ENCODE measurements around the gene MDFIC2. TPM values are rescaled to one million over a fixed set of nuclear protein-coding genes. Genes with fewer than 3 reads are reported as not detected.
"Not testable (repeated sequence)": the region's sequence is repeated elsewhere in the genome, so short reads cannot be mapped to it uniquely, and the experiment has no call there.

Gene MDFIC2
- not detected for total RNA-seq
- long read RNA-seq = 0 reads

DNA sequence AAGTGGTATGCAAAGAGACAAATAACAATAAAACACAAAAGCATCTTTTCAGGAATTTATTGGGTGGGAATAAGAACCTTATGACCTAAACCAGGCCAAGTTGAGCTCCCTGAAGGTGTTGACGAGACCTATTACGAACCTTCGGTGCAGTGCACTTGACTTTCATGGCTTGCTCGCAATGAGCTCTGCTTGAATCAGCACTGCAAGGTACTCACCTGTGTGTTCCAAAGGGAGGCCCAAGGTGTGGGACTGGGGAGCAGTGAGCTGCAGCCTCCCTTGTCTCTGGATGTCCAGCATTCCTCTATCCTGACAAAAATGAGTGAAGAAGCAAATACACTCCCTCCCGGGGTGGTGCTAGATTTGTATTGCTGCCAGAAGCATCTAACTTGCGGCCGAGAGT is at the start of gene MDFIC2:
MDFIC2 (minus strand) TSS at position 303 of the 400 bp plus-strand sequence. CDS start 665 bp downstream, outside the sequence.
- DNase-seq (no peak), ATAC-seq (no peak)

DNA sequence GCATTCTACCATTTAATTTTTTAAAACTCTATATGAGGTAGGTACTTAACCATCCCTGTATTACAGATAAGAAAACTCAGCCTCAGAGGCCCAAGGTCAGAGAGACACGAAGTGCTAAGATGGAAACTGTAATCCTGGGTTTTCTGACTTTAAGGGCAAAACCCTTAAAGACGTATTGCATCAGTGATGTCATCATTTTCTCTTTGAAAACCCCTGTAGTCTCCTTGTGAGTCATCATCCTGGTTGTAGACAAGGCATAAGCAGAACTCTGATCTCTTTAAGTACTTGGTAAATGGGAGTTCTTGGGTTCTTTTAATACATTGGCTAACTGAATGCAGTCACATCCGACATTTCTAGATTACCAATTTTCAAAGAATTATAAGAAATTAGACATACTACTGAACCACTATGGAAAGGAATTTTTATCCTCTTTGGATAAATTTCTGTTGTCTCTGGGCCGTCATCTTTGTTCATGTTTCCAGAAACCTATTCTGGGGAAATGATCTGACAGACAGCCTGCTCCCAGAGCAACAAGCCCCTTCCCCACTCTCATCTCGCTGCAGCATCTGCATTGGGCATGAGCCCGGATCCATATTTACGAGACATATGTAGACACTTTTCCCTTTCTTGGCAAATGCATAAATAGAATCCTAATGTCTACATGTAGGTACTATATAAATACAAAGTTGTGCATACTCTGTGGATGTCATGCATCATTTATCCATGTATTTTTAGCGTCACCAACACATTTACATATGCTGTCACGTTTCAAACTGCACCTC is 48.7 kb upstream of the MDFIC2 start:
- intact Hi-C loops (cut with DNase I) = no loop called here
- ATAC-seq = no peak

More for the DNA sequence above, at the start of gene MDFIC2:
- intact Hi-C loops (cut with DNase I) = no loop called here

DNA sequence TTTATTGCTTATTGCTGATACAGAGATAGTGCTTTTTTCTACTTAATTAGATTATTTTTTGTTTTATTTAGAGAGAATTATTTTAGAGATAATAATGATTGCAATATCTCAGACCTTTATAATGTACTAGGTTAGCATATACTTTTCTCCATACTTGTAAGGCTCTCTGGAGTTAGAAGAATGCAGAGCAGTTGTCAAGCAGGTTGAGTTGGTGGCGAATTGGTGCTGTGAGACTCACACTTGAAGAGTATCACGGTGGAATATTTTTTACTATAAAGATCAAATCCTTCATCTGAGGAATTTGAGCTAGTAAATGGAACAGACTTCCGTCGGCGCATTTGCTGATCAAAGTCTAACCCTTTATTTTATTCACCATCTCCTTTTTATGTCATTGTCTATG is 47.3 kb upstream of the MDFIC2 start:
- no peak for ATAC-seq
- no peak for DNase-seq
- intact Hi-C loops (cut with DNase I) = loop anchor here (5.0 to 10.0 kb wide), 3 partner anchors 265 to 297 kb away; no protein-coding TSS in a partner anchor

More for the DNA sequence above, 48.7 kb upstream of the MDFIC2 start:
- no peak for DNase-seq

DNA sequence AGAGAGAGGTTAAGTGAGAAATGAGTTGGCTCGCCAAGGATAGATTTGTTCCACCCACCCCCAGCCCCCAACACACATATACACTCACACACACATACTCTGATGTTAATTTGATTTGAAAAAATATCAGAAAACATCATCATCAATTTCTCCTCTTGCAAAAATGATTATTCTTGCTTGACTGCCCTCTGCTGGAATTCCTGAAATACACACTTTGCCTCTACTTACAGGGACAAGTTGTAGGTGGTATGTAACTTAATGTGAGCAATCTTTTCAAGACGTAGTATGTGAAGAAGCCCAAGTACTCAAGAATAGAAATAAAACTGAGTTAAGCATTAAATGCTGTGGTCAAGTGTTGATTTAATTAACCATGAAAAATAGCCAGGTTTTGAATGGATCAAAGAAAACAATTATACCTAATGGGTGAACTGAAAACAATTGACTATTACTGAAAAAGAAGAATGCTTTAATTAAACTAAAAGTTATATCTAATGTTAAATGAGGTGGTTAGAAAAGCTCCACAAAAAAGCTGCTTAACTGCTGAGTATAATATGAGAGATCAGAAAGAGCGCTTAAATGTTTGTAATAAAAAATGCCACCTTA is 46.6 kb upstream of the MDFIC2 start:
- no peak for DNase-seq
- intact Hi-C loops (cut with DNase I) = loop anchor here (5.0 to 10.0 kb wide), 3 partner anchors 264 to 297 kb away; no protein-coding TSS in a partner anchor
- ATAC-seq = no peak

DNA sequence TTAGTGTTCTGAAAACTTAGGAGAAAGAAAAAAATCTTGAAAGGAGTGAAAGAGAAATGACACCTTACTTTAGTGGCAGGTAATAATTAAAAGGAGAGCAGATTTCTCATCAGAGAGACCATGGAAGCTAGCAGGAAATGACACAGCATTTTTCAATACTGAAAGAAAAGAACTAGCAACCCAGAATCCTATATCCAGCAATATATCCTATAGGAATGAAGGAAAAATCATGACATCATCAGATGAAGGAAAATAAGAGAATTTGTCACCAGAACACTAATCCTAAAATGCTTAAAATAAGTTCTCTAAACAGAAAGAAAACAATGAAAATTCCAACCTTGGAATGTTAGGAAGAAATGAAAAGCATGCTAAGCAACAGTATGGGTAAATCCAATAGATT is 39.8 kb upstream of the MDFIC2 start:
- DNase-seq (no peak), ATAC-seq (no peak)
- intact Hi-C loops (cut with DNase I) = loop anchor here in 1 of 2 donors (10.0 kb wide), 1 partner anchor 257 kb away; no protein-coding TSS in a partner anchor

DNA sequence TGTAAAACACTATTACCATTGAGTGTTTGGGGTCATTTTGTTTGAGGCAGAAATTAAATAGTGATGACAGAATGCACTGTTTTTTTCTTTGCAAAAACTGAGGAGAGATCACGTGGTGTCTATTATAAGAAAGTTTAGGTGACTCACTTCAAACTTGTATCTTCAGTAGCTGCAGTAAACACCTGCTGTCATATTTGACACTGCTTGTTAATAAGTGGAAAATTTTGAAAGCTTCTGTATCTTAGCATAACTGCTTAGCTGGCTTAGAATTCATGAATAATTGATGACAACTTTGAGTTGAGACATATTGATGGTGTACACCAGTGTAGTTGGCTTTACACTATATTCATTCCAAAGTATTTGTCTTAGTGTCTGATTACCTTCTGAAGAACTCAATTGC is 29.7 kb upstream of the MDFIC2 start:
- intact Hi-C loops (cut with DNase I) = no loop called here
- DNase-seq (no peak), ATAC-seq (no peak)

DNA sequence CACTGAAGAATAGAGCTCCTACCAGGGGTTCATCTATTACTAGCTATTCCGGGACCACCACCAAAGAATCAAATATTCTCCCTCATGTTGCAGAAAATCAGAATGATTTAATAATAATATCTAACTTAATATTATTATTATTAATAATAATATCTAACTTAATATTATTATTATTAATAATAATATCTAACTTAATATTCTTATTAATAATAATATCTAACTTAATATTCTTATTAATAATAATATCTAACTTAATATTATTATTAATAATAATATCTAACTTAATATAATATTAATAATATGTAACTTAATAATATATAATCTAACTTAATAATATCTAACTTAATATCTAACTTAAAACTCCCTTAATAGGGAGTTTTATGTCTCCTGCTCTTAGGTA is 24.4 kb upstream of the MDFIC2 start:
- intact Hi-C loops (cut with DNase I); ATAC-seq; DNase-seq: not testable (repeated sequence)

DNA sequence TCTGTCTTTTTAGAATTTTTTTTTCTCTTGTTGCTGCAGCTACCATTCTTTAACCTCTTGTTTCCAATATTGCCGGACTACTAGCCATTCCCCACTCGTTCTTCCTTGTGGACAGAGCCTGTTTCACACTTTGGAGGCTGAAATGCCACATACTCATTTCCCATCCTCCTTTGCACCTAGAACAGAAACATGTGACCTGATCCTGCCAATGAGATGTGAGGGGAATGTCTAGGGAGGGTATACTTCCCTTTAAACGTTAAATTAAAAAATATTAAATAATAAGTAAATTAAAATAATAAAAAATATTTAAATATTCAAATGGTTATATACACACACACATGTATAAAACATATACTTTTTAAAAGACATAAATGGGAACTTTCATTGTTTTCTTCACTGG is 20.6 kb upstream of the MDFIC2 start:
- intact Hi-C loops (cut with DNase I) = no loop called here
- DNase-seq = no peak
- no peak for ATAC-seq

DNA sequence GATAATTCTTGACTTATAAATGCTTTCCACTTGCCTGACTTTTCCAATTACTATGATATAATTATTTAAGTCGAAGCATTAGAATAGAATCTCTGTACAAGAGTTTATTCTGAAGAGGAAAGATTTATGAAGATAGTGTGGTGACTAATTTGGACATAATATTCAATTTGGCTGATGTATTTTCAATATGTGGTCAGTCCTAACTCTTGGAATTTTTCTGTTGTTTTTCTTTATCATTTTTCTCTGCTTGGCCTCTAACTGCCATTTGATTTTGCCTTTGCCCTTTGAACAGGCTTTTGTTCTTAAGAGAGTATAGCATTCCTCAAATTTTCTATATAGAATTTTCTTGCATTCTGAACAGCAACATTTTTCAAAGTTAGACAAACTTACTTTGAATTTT is 2.6 kb upstream of the MDFIC2 start:
- ATAC-seq (no peak), DNase-seq (no peak)
- intact Hi-C loops (cut with DNase I) = no loop called here

DNA sequence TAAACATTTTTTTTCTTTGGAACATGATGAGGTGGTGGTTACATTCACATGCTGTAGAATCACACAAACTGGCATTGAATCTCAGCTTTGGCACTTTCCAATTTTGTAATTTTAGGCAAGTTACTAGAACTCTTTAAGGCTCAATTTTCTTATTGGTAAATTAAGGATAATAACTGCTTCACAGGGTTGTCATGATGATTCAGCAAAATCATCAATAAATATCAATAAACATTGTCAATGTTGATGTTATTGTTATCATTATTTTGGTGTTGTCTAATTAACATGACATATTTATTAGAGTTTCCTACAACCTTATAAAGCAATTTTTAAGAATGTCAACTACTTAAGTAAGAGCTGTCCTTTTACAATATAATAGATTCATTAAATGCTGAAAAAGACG is 1.6 kb downstream of the MDFIC2 start:
- intact Hi-C loops (cut with DNase I) = no loop called here
- ATAC-seq (no peak), DNase-seq (no peak)

DNA sequence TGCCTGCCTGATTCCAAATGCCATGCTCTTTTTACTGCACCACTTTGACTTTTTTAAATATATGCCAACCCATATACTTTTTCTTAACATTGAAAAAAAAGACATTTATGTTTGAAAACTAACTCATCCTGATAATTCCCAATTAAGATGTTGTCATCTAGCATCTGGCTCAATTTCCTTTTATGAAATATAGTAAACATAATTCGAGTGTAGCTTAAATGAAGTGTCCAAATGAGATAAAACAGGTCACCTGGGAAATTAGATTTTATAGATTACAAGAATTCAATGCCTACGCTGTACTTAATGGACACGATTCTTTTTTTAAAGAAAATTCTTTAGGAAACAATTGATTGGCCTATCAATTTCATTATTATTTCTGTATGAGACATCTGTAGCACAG is 2.8 kb downstream of the MDFIC2 start:
- ATAC-seq = no peak
- intact Hi-C loops (cut with DNase I) = no loop called here

DNA sequence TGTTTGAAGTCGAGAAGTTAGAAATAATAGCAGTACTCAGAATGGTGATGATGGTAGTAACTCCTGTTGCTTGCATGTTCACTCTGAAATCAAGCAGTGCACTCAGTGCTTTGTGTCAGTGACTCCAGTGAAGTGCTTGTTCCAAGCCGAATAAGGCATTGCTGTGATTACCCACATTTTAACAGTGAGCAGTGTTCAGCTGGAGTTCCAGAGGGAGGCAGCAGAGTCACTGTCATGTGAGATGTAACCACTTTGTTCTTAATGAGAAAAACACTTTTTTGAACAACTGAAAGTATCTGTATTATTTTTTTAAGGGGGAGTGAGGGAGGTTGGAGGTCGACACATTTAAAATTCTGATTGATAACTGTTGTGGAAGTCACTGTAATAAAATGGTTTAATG is 3.7 kb downstream of the MDFIC2 start:
- no peak for ATAC-seq
- DNase-seq = no peak
- intact Hi-C loops (cut with DNase I) = no loop called here

More for the DNA sequence above, 2.8 kb downstream of the MDFIC2 start:
- DNase-seq = no peak

DNA sequence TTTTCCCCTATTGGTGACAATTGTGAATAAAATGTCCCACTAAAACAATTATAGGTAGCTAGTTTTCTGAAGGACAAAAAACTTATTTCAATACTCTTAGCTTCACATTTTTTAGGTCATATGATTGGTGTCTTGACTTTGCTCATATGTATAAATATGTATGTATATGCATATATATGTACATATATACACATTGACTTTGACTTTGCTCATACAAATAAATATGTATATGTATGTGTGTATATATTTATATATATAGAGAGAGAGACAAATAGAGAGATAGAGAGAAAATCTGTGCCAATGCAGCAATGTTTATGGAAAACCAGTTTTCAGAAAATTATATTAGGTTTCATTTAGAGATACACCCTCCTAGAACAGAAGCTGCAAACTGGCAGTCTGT is 5.7 kb downstream of the MDFIC2 start:
- ATAC-seq (no peak), DNase-seq (no peak)
- intact Hi-C loops (cut with DNase I) = no loop called here

DNA sequence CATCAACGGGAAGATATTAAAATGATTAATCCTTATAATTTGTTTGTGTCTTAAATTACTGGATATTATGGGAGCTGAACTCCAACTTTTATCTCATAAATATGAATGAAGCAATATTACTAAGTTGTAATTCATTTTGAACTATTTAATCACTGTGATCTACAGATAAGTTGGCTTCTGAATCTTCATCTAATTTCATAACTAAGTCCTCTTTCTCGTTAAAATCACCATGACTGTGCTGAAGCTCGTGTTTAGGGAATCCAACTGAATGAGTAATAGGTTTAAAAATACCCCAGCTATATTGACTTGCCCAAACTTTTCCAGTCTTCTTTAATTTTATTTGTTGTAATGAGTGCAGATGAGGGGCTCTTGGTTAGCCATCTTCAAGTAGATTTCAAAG is 14.1 kb downstream of the MDFIC2 start:
- ATAC-seq (peak in 1 of 2 donors; percentile 55), DNase-seq (no peak)
- intact Hi-C loops (cut with DNase I) = no loop called here

DNA sequence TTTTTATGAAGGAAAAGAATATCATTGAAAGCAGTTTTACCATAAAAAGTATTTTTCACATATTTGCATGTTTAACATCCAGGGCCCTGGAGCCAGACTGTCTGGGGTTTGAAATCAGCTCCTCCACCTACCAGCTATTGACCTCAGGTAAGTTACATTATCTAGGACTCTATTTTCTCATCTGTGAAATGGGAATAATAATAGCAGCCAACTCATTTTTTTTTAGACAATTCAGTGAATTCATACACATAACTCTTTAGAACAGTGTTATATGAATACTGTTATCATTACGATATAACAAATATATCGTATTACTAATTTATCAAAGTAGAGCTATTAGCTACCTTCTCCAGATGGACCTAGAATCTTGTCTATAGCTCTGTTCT is 21.3 kb downstream of the MDFIC2 start:
- DNase-seq (no peak), ATAC-seq (no peak)
- intact Hi-C loops (cut with DNase I) = no loop called here

DNA sequence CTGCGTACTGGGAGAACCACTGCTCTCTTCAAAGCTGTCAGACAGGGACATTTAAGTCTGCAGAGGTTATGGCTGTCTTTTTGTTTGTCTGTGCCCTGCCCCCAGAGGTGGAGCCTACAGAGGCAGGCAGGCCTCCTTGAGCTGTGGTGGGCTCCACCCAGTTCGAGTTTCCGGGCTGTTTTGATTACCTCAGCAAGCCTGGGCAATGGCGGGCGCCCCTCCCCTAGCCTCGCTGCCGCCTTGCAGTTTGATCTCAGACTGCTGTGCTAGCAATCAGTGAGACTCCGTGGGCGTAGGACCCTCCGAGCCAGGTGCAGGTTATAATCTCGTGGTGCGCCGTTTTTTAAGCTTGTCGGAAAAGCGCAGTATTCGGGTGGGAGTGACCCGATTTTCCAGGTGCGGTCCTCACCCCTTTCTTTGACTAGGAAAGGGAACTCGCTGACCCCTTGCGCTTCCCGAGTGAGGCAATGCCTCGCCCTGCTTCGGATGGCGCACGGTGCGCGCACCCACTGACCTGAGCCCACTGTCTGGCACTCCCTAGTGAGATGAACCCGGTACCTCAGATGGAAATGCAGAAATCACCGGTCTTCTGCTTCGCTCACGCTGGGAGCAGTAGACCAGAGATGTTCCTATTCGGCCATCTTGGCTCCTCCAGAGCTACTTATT is 21.9 kb downstream of the MDFIC2 start:
- DNase-seq; intact Hi-C loops (cut with DNase I); ATAC-seq: not testable (repeated sequence)

DNA sequence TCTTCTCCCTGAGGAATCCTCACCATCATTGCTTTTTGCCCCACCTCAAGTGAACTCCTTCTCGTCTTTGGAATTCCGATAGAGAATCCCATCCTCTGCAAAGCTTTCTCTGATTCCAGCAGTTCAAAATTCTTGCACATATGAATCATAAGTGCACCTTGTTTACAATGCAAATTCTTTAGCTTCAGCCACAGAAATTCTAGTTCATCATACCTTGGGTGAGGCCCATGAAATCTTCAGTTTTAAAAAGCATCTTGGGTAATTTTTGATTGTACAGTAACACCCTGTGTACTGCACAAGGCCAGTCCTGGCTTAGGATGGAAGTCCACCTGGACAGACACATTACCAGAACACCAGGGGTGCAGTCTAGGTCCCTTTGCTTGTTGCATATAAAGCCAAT is 30.8 kb downstream of the MDFIC2 start:
- DNase-seq (no peak), ATAC-seq (peak in 1 of 2 donors; percentile 23)
- intact Hi-C loops (cut with DNase I) = no loop called here

DNA sequence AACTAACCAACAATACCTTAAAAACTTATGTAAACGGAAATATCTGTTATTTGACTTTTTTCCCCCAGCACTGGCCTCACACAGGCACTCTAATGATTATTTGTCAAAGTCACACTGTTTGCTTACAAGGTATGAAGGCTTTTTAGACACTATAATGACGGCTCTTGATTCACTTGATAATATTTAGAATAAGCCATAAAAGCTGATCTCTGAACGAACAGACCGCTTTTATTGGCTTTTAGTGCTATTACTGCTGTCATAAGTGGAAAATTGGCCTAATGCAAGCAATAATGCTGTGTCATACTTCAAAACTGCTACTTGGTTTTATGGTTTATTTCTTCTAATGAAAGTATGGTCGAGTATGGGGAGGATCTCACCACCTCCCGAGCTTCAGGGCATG is 35.1 kb downstream of the MDFIC2 start:
- intact Hi-C loops (cut with DNase I) = no loop called here
- ATAC-seq (no peak), DNase-seq (no peak)

DNA sequence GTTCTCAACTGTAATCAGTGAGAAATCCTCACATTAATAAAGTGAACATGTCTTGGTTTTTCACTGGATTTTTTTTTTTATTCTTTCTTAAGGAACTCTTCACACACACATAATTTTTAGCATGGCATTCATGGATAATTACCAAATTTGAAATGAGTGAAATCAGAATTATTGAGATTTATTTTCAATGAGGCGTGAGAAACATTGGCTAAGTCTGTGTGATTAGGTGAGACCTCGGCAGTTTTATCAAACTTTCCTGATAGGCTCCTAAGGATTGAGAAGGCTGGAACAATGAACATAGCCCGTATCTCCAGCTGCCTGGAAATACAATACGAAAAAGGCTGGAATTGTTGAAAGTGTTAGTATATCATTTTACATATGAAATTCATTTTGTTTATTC is 35.5 kb downstream of the MDFIC2 start:
- no peak for DNase-seq
- no peak for ATAC-seq
- intact Hi-C loops (cut with DNase I) = no loop called here

DNA sequence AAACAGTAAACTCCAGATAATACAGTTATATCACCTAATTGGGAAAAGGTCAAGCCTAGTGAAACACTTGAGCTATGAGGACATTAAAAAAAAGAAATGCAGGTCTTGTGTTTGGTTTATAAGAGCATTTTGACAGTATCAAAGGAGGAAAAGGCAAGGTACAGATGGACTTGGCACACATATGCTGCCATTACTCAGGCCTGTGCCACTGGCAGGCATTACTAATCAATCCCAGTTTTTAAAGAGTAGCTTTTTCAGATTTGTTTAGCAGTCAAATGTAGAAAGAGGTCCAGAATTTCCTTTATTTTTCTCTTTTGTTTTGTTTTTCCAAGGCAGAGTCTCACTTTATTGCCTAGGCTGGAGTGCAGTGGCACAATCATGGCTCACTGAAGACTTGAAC is 38.9 kb downstream of the MDFIC2 start:
- ATAC-seq (no peak), DNase-seq (no peak)
- intact Hi-C loops (cut with DNase I) = no loop called here
